NB4 (cell line): ENCODE data around the gene TSPAN17.

ENCODE experiments used
- MAX ChIP-seq: IDR thresholded peaks from 2 replicates; pipeline ENCODE4 v1.6.1; 2011; ENCODE audit warnings: low read depth, low read length
- MYC ChIP-seq: IDR thresholded peaks from 2 replicates; pipeline ENCODE4 v1.6.1; 2011; ENCODE audit warnings: low read depth, low read length
- POLR2A ChIP-seq: IDR thresholded peaks from 2 replicates; pipeline ENCODE4 v1.6.1; 2011; ENCODE audit warnings: mild to moderate bottlenecking; ENCODE audit not compliant: insufficient read length; ENCODE audit errors: extremely low read depth
- TF ChIP-seq, protein P1 (sequence below): IDR thresholded peaks from one replicate; pipeline ENCODE4 v1.5.1; 2012; ENCODE audit warnings: low read depth, low read length

DNA sequence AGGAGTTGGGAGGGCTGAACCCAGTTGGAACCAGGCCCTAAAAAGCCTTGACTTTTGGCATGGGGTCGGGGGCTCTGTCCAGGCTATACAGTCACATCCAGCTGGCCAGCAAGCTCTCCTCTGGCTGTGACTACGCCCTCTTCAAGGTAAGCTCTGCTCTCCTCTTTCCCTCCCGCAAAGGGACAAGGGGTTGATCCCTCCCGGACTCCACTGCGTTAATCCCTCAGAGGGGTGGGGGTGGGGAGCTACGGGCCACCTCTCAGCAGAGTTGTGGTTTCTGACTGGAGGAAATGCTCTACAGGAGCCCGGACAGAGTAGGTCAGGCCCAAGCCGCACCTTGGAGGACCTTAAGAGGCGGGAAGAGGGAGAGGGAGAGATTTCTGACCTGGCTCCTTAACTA is 3.0 kb upstream of the TSPAN17 start:
- TF ChIP-seq, protein P1, sequence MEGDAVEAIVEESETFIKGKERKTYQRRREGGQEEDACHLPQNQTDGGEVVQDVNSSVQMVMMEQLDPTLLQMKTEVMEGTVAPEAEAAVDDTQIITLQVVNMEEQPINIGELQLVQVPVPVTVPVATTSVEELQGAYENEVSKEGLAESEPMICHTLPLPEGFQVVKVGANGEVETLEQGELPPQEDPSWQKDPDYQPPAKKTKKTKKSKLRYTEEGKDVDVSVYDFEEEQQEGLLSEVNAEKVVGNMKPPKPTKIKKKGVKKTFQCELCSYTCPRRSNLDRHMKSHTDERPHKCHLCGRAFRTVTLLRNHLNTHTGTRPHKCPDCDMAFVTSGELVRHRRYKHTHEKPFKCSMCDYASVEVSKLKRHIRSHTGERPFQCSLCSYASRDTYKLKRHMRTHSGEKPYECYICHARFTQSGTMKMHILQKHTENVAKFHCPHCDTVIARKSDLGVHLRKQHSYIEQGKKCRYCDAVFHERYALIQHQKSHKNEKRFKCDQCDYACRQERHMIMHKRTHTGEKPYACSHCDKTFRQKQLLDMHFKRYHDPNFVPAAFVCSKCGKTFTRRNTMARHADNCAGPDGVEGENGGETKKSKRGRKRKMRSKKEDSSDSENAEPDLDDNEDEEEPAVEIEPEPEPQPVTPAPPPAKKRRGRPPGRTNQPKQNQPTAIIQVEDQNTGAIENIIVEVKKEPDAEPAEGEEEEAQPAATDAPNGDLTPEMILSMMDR: no peak
- no peak for TF ChIP-seq POLR2A
- no peak for TF ChIP-seq MAX
- no peak for TF ChIP-seq MYC
